Lower leg skin (tissue), 3 donors: ENCODE measurements around the gene SORBS2.

ENCODE experiments used
- CTCF ChIP-seq, 3 donors: fragments of 450-650 bp; IDR thresholded peaks; one replicate each; pipeline ENCODE4 v1.5.1; 2016; ENCODE audit warnings: antibody characterized with exemption in 3 of 3, mild to moderate bottlenecking in 3 of 3, moderate library complexity in 2 of 3
- POLR2A ChIP-seq, 2 donors: fragments of 450-650 bp; IDR thresholded peaks; one replicate each; pipeline ENCODE4 v1.6.1; 2016 to 2017; ENCODE audit warnings: antibody characterized with exemption in 2 of 2, mild to moderate bottlenecking in 1 of 2, moderate library complexity in 1 of 2

GRCh38 chr4:185711726-185712125 is 100.3 kb downstream of the SORBS2 start:
- TF ChIP-seq CTCF (IDR thresholded peaks at IDR 0.05) (no peak), POLR2A (IDR thresholded peaks at IDR 0.05) (no peak)
